ENCODE measurements around the gene TEX12. TPM values are rescaled to one million over a fixed set of nuclear protein-coding genes. Genes with fewer than 3 reads are reported as not detected.

The TEX12 gene
- total and polyA plus RNA-seq, 2 experiments from 2014 or later, result 1.1 TPM; not detected in 1

DNA sequence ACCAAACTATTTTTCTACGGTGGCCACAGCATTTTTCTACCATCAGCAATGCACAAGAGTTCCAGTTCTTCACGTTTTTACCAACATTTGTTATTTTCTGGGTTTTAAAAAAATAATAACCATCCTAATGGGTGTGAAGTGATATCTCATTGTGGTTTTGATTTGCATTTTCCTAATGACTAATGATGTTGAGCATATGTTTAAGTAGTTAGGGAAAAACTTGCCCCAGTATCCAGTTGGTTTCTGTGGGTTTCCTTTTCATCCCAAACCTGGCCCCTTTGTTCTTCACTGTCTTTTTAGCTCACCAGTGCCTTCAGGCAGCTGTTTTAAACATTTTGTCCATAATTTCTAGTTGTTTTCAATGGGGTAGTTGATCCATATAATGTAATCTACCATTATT, 44.4 kb downstream of the TEX12 start:
- Histone ChIP-seq H3K4me1 (ENCODE audit: insufficient read depth) (no peaks in the 10 kb centered on the region), H3K79me2 (replicated peaks; ENCODE audit: insufficient read depth) (no peaks in the 10 kb centered on the region), H3F3A (replicated peaks; ENCODE audit: low read depth) (no peaks in the 10 kb centered on the region), H3K4me3 (no peak overlapping the region), H3K36me3 (ENCODE audit: insufficient read depth) (no peaks in the 10 kb centered on the region), H3K27me3 (ENCODE audit: insufficient read depth) (no peaks in the 10 kb centered on the region), H2AFZ (no peak overlapping the region), H3K27ac (ENCODE audit: low read depth) (no peak overlapping the region), H3K4me2 (no peak overlapping the region), H4K20me1 (replicated peaks; ENCODE audit: insufficient read depth) (no peaks in the 10 kb centered on the region), H3K9me2 (ENCODE audit: insufficient read depth) (no peaks in the 10 kb centered on the region)
- H3K27me3 Mint-ChIP-seq (ENCODE audit: insufficient read depth, low read depth, poor library complexity), result no peaks in the 10 kb centered on the region
- H3K9me3 Mint-ChIP-seq, result peaks cover 3% of the 10 kb centered on the region; the same call in 2 of the 3 replicates
- no peak overlapping the region for H3K4me3 Mint-ChIP-seq
- no peak for TF ChIP-seq EZH2 (IDR thresholded peaks at IDR 0.05; ENCODE audit: low read depth, unreplicated experiment)
- no peak for TF ChIP-seq STAT1 (IDR thresholded peaks at IDR 0.05; ENCODE audit: unreplicated experiment)
- no peak for TF ChIP-seq EZH2phosphoT487 (IDR thresholded peaks at IDR 0.05; ENCODE audit: unreplicated experiment)
- TF ChIP-seq, protein P1, sequence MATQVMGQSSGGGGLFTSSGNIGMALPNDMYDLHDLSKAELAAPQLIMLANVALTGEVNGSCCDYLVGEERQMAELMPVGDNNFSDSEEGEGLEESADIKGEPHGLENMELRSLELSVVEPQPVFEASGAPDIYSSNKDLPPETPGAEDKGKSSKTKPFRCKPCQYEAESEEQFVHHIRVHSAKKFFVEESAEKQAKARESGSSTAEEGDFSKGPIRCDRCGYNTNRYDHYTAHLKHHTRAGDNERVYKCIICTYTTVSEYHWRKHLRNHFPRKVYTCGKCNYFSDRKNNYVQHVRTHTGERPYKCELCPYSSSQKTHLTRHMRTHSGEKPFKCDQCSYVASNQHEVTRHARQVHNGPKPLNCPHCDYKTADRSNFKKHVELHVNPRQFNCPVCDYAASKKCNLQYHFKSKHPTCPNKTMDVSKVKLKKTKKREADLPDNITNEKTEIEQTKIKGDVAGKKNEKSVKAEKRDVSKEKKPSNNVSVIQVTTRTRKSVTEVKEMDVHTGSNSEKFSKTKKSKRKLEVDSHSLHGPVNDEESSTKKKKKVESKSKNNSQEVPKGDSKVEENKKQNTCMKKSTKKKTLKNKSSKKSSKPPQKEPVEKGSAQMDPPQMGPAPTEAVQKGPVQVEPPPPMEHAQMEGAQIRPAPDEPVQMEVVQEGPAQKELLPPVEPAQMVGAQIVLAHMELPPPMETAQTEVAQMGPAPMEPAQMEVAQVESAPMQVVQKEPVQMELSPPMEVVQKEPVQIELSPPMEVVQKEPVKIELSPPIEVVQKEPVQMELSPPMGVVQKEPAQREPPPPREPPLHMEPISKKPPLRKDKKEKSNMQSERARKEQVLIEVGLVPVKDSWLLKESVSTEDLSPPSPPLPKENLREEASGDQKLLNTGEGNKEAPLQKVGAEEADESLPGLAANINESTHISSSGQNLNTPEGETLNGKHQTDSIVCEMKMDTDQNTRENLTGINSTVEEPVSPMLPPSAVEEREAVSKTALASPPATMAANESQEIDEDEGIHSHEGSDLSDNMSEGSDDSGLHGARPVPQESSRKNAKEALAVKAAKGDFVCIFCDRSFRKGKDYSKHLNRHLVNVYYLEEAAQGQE (IDR thresholded peaks at IDR 0.05; ENCODE audit: unreplicated experiment), result no peak
- no peak for TF ChIP-seq NANOG (IDR thresholded peaks at IDR 0.05; ENCODE audit: borderline replicate concordance)
- TF ChIP-seq JUNB (IDR thresholded peaks at IDR 0.05; ENCODE audit: unreplicated experiment), result no peak
- no peak for TF ChIP-seq ZNF114 (CRISPR knock-in tag; IDR thresholded peaks at IDR 0.05)
- no peak for TF ChIP-seq CREB1 (CRISPR knock-in tag; IDR thresholded peaks at IDR 0.05; ENCODE audit: low read depth)
- no peak for TF ChIP-seq ZNF331 (CRISPR knock-in tag; IDR thresholded peaks at IDR 0.05; ENCODE audit: low read depth)
- TF ChIP-seq POLR2AphosphoS5 (IDR thresholded peaks at IDR 0.05; ENCODE audit: low read depth), result no peak
- TF ChIP-seq, protein P2, sequence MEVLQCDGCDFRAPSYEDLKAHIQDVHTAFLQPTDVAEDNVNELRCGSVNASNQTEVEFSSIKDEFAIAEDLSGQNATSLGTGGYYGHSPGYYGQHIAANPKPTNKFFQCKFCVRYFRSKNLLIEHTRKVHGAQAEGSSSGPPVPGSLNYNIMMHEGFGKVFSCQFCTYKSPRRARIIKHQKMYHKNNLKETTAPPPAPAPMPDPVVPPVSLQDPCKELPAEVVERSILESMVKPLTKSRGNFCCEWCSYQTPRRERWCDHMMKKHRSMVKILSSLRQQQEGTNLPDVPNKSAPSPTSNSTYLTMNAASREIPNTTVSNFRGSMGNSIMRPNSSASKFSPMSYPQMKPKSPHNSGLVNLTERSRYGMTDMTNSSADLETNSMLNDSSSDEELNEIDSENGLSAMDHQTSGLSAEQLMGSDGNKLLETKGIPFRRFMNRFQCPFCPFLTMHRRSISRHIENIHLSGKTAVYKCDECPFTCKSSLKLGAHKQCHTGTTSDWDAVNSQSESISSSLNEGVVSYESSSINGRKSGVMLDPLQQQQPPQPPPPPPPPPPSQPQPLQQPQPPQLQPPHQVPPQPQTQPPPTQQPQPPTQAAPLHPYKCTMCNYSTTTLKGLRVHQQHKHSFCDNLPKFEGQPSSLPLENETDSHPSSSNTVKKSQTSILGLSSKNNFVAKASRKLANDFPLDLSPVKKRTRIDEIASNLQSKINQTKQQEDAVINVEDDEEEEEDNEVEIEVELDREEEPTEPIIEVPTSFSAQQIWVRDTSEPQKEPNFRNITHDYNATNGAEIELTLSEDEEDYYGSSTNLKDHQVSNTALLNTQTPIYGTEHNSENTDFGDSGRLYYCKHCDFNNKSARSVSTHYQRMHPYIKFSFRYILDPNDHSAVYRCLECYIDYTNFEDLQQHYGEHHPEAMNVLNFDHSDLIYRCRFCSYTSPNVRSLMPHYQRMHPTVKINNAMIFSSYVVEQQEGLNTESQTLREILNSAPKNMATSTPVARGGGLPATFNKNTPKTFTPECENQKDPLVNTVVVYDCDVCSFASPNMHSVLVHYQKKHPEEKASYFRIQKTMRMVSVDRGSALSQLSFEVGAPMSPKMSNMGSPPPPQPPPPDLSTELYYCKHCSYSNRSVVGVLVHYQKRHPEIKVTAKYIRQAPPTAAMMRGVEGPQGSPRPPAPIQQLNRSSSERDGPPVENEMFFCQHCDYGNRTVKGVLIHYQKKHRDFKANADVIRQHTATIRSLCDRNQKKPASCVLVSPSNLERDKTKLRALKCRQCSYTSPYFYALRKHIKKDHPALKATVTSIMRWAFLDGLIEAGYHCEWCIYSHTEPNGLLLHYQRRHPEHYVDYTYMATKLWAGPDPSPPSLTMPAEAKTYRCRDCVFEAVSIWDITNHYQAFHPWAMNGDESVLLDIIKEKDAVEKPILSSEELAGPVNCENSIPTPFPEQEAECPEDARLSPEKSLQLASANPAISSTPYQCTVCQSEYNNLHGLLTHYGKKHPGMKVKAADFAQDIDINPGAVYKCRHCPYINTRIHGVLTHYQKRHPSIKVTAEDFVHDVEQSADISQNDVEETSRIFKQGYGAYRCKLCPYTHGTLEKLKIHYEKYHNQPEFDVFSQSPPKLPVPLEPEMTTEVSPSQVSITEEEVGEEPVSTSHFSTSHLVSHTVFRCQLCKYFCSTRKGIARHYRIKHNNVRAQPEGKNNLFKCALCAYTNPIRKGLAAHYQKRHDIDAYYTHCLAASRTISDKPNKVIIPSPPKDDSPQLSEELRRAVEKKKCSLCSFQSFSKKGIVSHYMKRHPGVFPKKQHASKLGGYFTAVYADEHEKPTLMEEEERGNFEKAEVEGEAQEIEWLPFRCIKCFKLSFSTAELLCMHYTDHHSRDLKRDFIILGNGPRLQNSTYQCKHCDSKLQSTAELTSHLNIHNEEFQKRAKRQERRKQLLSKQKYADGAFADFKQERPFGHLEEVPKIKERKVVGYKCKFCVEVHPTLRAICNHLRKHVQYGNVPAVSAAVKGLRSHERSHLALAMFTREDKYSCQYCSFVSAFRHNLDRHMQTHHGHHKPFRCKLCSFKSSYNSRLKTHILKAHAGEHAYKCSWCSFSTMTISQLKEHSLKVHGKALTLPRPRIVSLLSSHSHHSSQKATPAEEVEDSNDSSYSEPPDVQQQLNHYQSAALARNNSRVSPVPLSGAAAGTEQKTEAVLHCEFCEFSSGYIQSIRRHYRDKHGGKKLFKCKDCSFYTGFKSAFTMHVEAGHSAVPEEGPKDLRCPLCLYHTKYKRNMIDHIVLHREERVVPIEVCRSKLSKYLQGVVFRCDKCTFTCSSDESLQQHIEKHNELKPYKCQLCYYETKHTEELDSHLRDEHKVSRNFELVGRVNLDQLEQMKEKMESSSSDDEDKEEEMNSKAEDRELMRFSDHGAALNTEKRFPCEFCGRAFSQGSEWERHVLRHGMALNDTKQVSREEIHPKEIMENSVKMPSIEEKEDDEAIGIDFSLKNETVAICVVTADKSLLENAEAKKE (CRISPR knock-in tag; IDR thresholded peaks at IDR 0.05), result no peak
- TF ChIP-seq, protein P3, sequence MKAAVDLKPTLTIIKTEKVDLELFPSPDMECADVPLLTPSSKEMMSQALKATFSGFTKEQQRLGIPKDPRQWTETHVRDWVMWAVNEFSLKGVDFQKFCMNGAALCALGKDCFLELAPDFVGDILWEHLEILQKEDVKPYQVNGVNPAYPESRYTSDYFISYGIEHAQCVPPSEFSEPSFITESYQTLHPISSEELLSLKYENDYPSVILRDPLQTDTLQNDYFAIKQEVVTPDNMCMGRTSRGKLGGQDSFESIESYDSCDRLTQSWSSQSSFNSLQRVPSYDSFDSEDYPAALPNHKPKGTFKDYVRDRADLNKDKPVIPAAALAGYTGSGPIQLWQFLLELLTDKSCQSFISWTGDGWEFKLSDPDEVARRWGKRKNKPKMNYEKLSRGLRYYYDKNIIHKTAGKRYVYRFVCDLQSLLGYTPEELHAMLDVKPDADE (IDR thresholded peaks at IDR 0.05), result no peak
- TF ChIP-seq, protein P4, sequence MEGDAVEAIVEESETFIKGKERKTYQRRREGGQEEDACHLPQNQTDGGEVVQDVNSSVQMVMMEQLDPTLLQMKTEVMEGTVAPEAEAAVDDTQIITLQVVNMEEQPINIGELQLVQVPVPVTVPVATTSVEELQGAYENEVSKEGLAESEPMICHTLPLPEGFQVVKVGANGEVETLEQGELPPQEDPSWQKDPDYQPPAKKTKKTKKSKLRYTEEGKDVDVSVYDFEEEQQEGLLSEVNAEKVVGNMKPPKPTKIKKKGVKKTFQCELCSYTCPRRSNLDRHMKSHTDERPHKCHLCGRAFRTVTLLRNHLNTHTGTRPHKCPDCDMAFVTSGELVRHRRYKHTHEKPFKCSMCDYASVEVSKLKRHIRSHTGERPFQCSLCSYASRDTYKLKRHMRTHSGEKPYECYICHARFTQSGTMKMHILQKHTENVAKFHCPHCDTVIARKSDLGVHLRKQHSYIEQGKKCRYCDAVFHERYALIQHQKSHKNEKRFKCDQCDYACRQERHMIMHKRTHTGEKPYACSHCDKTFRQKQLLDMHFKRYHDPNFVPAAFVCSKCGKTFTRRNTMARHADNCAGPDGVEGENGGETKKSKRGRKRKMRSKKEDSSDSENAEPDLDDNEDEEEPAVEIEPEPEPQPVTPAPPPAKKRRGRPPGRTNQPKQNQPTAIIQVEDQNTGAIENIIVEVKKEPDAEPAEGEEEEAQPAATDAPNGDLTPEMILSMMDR (conservative IDR thresholded peaks at IDR 0.05; ENCODE audit: low read depth in 2 of 2), result no peak
- H3K36me3 Mint-ChIP-seq (ENCODE audit: low read depth), result no peaks in the 10 kb centered on the region
- no peaks in the 10 kb centered on the region for H3K4me1 Mint-ChIP-seq
- ATAC-seq, result no peak
- DNase-seq (ENCODE audit: low spot score), result no peak
- no peak overlapping the region for H3K27ac Mint-ChIP-seq
